NCI-H774 (cell line): ENCODE data around the gene KDM2B.
"Not testable (repeated sequence)": the region's sequence is repeated elsewhere in the genome, so short reads cannot be mapped to it uniquely, and the experiment has no call there.

Experiments used
- DNase-seq: peaks from one replicate; lab custom pipeline; 2025; lab: John Stamatoyannopoulos, UW

KDM2B gene

DNA sequence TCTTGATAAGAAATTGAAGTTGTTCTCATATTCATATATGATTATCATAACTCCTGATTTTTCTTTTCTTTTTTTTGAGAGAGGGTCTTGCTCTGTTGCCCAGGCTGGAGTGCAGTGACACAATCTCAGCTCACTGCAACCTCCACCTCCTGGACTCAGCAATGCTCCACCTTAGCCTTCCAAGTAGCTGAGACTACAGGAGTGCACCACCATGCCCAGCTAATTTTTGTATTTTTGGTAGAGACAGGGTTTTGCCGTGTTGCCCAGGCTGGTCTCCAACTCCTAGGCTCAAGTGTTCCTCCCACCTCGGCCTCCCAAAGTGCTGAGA is 2.5 kb upstream of the KDM2B start:
- not testable (repeated sequence) for DNase-seq

- DNase-seq, result no peak
These were observed 1.9 kb upstream of the KDM2B start for GRCh38 chr12:121582583-121583333.

GRCh38 chr12:121581686-121582429 is 1.0 kb upstream of the KDM2B start:
- no peak for DNase-seq

DNA sequence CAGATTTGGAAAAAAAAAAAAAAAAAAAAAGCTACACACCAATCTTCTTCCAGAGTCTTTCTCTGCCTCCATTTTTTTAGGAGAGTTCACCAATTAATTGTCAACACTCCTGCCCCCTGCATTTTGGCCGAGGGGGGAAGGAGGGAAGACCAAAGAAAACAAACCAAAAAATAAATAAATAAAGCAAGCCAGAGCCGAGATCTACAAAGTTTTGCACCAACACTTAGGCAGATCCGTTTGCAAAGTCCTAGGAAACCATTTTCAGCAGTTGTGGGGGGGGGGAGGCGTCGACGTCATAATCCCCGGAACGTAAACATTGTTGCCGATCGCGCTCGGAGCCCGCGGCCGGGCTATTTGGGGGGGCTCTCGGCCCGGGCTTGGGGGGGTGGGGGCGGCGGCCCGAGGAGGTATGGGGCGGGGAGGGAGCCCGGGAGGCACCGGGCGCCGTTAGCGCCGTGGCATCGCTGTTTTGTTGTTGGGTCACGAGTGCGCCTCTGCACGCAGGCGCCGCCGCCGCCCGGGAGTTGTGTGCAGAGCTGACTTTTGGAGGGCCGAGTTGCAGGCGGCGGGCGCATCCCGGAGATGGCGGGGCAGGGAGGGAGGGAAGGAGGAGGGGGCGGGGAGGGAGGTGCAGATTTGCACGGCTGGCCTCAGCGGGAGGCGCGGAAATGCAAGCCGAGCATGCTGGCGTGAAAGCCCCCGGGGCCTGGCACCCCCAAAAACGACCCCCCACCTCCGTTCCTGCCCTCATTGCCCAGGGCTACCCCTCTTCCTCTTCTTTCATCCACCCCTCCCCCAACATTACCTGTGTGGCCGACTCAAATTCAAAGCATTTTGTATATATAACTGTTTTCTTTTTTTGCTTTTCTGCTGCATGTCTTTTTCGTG is 598 bp downstream of the KDM2B start:
- DNase-seq, result peak; percentile 80

DNA sequence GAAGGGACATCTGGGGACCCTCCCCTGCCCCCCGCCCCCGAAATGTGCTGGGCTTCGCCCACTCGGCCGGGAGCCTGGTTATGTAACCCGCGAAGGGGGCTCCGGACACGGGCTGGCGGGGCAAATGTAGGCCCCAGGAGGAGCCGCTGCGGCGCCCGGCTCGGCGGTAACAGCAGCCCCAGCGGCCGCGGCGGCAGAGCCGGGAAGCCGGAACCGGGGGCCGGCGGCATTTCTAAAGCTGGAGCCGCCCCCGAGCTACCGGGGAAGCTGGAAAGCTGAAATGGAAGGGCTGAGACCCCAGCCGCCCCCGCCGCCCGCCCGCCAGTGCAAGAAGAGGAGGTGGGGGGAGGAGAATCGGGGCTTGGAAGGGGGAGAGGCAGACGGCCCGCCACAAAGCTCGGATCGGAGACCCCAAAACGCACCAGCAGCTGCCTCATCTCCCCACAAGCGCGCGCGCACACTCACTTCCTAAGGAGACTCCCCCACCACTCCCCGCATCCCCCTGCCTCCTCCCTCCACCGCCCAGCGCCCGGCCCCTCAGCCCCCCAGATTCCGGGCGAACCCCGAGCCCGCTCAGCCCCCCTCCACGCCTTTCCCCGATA is 1.5 kb downstream of the KDM2B start:
- DNase-seq, result no peak

DNA sequence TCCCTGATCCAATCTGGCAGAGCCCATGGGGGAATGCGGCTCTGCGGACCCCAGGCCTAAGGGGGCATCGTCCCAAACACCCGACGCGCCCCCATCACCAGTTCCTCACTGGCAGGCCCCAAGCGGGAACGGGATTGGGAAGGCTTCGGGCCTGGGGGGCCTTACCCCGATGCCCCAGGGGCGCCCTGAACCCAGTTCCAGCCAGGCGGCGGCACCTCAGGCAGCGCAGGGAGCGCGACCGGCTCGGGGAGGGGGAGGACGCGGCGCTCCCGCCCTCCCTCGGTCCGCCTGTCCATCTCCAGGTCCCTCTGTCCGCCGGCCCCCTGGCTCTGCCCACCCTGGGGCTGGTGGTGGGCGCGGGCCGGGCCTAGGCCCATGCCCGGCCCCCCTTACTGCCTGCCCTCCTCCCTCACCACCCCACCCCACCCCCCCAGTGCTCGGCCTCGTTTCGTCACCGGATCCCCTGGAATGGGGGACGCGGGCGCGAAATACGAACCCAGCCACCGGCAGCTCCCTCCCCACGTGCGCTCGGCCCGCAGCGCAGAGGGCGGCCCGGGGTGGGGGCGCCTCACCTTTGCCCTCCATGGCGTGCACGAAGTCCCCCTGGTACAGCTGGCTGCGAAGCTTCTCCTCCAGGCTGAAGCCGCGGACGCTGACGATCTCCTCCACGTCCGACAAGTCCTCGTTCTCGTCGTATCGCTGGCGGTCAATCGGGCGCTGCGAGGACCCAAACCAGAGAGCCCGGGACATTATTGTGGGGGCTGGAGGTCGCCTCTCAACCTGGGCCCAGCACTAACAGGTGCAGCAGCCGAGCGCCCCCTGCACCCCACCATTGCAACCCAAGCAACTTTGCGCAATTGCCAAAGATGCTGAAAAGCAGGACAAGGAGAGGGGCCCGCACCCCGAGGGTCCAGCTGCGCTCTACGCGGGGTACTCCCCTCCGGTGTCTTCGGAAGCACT is 2.3 kb downstream of the KDM2B start:
- DNase-seq, result no peak

- DNase-seq, result no peak
These were observed 3.2 kb downstream of the KDM2B start for GRCh38 chr12:121577443-121578180.

- no peak for DNase-seq
These were observed 3.9 kb downstream of the KDM2B start for GRCh38 chr12:121576851-121577391.

DNA sequence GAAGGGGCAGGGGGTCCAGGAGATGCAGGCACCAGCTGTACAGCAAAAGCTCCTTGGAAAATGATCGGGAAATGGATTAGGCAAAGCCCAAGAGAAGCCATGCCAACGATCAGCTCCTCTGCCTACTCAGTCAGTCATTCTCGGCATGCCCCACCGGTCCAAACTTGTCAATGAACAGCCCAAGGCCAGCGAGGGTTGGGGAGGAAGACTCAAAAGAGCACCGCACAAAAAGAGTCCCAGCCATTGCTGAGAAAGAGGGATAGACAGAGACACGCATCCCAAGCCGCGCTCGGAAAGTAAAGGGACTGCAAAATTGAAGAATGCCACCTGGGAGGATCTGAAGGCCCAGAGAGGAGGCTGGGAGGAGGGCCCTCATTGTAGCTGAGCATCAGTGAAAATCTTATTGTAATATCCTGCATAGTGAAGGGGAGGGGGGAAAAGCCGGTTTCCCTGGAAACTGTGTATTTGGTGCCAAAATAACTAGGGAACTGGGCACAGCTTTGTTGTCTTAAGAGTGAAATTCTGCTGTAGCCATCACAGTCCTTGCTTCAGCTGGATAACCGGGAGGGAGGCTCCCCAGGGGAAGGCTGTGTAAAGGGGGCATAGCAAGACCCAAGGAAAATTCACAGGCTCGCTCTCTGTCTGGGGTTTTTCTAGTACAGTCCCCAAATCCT is 4.7 kb downstream of the KDM2B start:
- no peak for DNase-seq

- DNase-seq, result no peak
These were observed 5.8 kb downstream of the KDM2B start for GRCh38 chr12:121575051-121575450.

DNA sequence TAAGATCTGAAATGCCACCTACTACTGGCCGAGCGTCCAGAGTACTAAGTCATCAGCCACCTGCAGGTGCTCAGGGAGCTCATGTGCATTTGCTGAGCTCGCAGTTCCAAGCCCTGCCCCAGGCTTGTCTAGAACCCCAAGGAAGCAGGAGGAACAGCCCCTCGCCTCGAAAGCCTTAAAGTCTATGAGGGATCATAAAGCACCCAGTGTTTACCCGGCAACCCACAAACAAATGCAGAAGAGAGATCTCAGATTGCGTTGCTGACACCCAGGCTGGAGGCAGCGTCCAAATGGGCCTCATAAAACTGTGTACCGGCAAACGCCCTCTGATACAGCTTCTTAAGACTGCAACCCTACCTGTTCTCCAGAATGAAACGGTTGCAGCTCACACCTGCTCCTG is 6.8 kb downstream of the KDM2B start:
- no peak for DNase-seq

GRCh38 chr12:121571920-121572319 is 8.9 kb downstream of the KDM2B start:
- DNase-seq, result no peak

DNA sequence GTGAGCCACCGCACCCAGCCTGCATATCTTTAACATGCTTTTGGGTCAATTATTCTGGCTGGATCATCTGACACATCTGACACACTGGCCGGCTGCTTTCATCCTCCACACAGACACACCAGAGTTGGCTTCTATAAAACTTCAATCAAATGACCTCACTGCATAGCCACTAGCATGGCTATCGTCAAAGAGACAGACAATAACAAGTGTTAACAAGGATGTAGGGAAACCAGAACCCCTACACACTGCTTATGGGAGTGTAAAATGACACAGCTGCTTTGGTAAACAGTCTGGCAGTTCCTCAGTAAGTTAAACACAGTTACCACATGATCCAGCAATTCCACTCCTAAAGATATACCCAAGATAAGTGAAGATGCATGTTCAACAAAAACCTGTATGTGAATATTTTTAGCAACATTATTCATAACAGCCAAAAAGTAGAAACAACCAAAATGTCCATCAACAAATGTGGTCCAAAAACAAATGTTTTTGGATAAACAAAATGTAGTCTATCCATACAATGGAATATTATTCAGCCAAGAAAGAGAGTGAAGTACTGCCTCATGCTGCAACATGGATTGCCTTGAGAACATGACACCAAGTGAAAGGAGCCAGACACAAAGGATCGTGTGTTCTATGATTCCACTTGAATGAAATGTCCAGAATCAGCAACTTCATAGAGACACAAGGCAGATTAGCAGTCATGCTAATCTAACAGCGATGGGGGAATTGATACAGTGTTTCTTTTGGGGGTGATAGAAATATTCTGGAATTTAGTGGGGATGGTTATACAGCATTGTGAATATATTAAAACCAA is 10.1 kb downstream of the KDM2B start:
- DNase-seq, result no peak

- DNase-seq, result no peak
These were observed 11.7 kb downstream of the KDM2B start for GRCh38 chr12:121568971-121569751.

DNA sequence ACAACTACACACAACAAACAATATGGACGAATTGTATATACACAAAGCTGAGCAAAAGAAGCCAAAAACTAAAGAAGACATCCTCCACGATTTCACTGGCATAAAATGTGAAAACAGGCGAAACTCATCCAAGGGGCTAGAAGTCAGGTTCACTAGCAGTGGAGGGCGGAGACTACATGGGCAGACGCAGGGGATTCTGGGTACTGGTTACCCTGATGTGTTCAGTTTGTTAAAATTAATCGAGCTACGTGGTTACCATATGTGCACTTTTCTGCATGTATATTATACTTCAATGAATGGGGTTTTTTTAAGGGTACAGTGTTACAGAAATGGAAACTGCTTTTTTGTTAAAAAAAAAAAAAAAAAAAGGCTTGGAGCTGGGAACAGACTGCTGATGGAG is 12.3 kb downstream of the KDM2B start:
- DNase-seq, result no peak

- no peak for DNase-seq
These were observed 15.7 kb downstream of the KDM2B start for GRCh38 chr12:121565076-121565475.

- no peak for DNase-seq
These were observed 18.3 kb downstream of the KDM2B start for GRCh38 chr12:121562488-121562887.

- DNase-seq, result no peak
These were observed 19.8 kb downstream of the KDM2B start for GRCh38 chr12:121561009-121561395.
